ENCODE results near the gene MED31. TPM values are rescaled to one million over a fixed set of nuclear protein-coding genes. Genes with fewer than 3 reads are reported as not detected.
"Not testable (repeated sequence)": the region's sequence is repeated elsewhere in the genome, so short reads cannot be mapped to it uniquely, and the experiment has no call there.

MED31 gene
- total RNA-seq, 1 donor, result 5.4 TPM

DNA sequence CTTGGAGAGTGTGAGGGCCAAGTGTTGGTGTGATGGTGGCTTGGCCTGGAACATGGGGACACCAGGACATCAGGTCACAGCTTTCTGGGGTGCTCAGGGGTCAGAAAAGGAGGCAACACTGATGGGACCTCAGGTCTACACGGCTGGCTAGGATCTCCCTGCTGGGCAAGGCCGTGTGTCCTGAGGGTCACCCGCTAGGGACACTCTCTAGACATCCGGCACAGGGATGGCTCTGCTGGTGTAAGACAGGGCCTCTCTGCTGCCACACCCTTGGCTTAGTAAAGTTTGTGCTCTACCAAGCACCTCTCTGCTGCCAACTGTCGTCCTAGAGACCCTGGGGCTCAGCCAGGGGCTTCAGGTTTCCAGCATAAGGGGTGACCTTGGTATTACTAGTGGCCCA lies 45.5 kb upstream of the MED31 start:
- Histone ChIP-seq H2AFZ (ENCODE audit: low read length) (no peak overlapping the region), H3K9me3 (ENCODE audit: low read depth, low read length) (no peaks in the 10 kb centered on the region), H3K4me3 (ENCODE audit: insufficient read depth, low read length) (no peak overlapping the region), H3K27me3 (ENCODE audit: insufficient read depth, low read length) (peaks cover 4% of the 10 kb centered on the region), H3K4me1 (ENCODE audit: insufficient read depth, low read length) (no peaks in the 10 kb centered on the region), H3K27ac (ENCODE audit: low read depth, low read length) (no peak overlapping the region), H3K79me2 (ENCODE audit: insufficient read depth, low read length) (no peaks in the 10 kb centered on the region), H4K20me1 (ENCODE audit: insufficient read depth, low read length) (no peaks in the 10 kb centered on the region), H3K4me2 (ENCODE audit: insufficient read depth, low read length) (no peak overlapping the region), H3K36me3 (ENCODE audit: insufficient read depth, low read length) (no peaks in the 10 kb centered on the region)
- TF ChIP-seq, protein P1, sequence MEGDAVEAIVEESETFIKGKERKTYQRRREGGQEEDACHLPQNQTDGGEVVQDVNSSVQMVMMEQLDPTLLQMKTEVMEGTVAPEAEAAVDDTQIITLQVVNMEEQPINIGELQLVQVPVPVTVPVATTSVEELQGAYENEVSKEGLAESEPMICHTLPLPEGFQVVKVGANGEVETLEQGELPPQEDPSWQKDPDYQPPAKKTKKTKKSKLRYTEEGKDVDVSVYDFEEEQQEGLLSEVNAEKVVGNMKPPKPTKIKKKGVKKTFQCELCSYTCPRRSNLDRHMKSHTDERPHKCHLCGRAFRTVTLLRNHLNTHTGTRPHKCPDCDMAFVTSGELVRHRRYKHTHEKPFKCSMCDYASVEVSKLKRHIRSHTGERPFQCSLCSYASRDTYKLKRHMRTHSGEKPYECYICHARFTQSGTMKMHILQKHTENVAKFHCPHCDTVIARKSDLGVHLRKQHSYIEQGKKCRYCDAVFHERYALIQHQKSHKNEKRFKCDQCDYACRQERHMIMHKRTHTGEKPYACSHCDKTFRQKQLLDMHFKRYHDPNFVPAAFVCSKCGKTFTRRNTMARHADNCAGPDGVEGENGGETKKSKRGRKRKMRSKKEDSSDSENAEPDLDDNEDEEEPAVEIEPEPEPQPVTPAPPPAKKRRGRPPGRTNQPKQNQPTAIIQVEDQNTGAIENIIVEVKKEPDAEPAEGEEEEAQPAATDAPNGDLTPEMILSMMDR (IDR thresholded peaks at IDR 0.05; ENCODE audit: extremely low read depth, low read depth, low read length), result no peak
- DNase-seq (ENCODE audit: insufficient read length, low spot score, missing footprints), result no peak

DNA sequence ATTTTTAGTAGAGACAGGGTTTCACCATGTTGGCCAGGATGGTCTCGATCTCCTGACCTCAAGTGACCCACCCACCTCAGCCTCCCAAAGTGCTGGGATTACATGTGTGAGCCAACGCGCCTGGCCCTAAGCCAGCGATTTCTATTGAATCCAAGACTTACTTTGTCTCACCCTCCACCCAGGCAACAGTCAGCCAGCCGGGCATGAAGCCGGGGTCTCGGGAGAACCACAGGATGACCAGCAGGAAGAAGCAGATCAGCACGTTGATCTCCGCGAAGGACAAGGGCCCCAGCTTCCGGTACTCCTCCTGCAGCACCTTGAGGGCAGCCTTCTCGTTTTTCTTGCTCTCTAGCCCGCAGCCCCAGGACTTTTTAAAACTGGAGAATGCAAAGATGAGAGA lies 44.2 kb upstream of the MED31 start:
- TF ChIP-seq, protein P1 (IDR thresholded peaks at IDR 0.05; ENCODE audit: extremely low read depth, low read depth, low read length), result no peak
- no peaks in the 10 kb centered on the region for H3K79me2 ChIP-seq (ENCODE audit: insufficient read depth, low read length)
- H3K36me3 ChIP-seq (ENCODE audit: insufficient read depth, low read length), result no peaks in the 10 kb centered on the region
- no peak overlapping the region for H3K27ac ChIP-seq (ENCODE audit: low read depth, low read length)
- H4K20me1 ChIP-seq (ENCODE audit: insufficient read depth, low read length), result no peaks in the 10 kb centered on the region
- peaks cover 7% of the 10 kb centered on the region for H3K27me3 ChIP-seq (ENCODE audit: insufficient read depth, low read length)
- H3K4me1 ChIP-seq (ENCODE audit: insufficient read depth, low read length), result no peaks in the 10 kb centered on the region
- H3K4me3 ChIP-seq (ENCODE audit: insufficient read depth, low read length), result no peak overlapping the region
- DNase-seq (ENCODE audit: insufficient read length, low spot score, missing footprints), result no peak
- H2AFZ ChIP-seq (ENCODE audit: low read length), result no peak overlapping the region
- no peak overlapping the region for H3K4me2 ChIP-seq (ENCODE audit: insufficient read depth, low read length)
- H3K9me3 ChIP-seq (ENCODE audit: low read depth, low read length), result no peaks in the 10 kb centered on the region

DNA sequence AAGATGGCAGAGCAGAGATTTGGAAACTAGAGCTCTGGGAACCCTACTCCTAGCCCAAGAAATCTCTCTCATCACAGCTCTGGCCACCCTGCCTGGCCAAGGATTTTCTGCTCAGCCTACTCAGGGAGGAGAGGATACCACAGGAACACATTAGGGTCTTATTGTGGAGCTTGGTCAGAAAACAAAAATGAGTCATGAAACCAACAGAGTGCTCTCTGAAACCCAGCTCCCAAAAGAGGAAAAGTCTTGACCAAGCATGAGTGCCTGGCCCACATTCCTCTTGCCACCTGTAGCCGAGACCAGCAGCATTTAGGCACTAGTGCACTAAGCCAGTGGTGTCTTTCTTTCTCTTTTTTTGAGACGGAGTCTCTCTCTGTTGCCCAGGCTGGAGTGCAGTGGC lies 43.6 kb upstream of the MED31 start:
- Histone ChIP-seq H3K36me3 (ENCODE audit: insufficient read depth, low read length) (no peaks in the 10 kb centered on the region), H4K20me1 (ENCODE audit: insufficient read depth, low read length) (no peaks in the 10 kb centered on the region), H3K27ac (ENCODE audit: low read depth, low read length) (no peak overlapping the region), H3K4me2 (ENCODE audit: insufficient read depth, low read length) (no peak overlapping the region), H3K27me3 (ENCODE audit: insufficient read depth, low read length) (peaks cover 10% of the 10 kb centered on the region), H2AFZ (ENCODE audit: low read length) (no peak overlapping the region), H3K4me3 (ENCODE audit: insufficient read depth, low read length) (no peak overlapping the region), H3K4me1 (ENCODE audit: insufficient read depth, low read length) (no peaks in the 10 kb centered on the region), H3K79me2 (ENCODE audit: insufficient read depth, low read length) (no peaks in the 10 kb centered on the region), H3K9me3 (ENCODE audit: low read depth, low read length) (no peaks in the 10 kb centered on the region)
- TF ChIP-seq, protein P1 (IDR thresholded peaks at IDR 0.05; ENCODE audit: extremely low read depth, low read depth, low read length), result no peak
- DNase-seq (ENCODE audit: insufficient read length, low spot score, missing footprints), result no peak

DNA sequence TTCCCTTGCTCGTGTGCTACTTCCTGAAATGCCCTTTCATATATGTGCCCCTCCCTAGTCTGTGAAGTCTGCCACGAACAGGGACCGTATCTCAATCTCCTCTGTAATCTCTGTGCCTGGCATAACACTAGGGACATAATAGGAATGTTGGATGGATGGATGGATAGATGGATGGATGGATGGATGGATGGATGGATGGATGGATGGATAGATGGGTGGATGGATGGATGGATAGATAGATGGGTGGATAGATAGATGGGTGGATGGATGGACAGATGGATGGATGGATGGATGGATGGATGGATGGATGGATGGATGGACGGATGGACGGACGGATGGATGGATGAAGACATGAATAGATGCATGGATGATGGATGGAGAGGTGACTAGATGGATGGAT lies 40.6 kb upstream of the MED31 start:
- H3K79me2 ChIP-seq (ENCODE audit: insufficient read depth, low read length); DNase-seq (ENCODE audit: insufficient read length, low spot score, missing footprints); H3K4me2 ChIP-seq (ENCODE audit: insufficient read depth, low read length); H3K27ac ChIP-seq (ENCODE audit: low read depth, low read length); H3K36me3 ChIP-seq (ENCODE audit: insufficient read depth, low read length); H2AFZ ChIP-seq (ENCODE audit: low read length); H3K4me3 ChIP-seq (ENCODE audit: insufficient read depth, low read length); H3K4me1 ChIP-seq (ENCODE audit: insufficient read depth, low read length); H3K9me3 ChIP-seq (ENCODE audit: low read depth, low read length); H4K20me1 ChIP-seq (ENCODE audit: insufficient read depth, low read length): not testable (repeated sequence)
- peaks cover 17% of the 10 kb centered on the region for H3K27me3 ChIP-seq (ENCODE audit: insufficient read depth, low read length)

Measured in osteoblast (primary cell).